UCSD-AML1 (cell line): ENCODE results near the gene TENM3.

Source experiments
- DNase-seq: peaks from one replicate; lab custom pipeline; 2025; ENCODE audit not compliant: unreplicated experiment; lab: John Stamatoyannopoulos, UW

TENM3 gene

GRCh38 chr4:182600093-182600492, 356.9 kb downstream of the TENM3 start:
- DNase-seq, result no peak

GRCh38 chr4:182600856-182601255, 357.7 kb downstream of the TENM3 start:
- no peak for DNase-seq

DNA sequence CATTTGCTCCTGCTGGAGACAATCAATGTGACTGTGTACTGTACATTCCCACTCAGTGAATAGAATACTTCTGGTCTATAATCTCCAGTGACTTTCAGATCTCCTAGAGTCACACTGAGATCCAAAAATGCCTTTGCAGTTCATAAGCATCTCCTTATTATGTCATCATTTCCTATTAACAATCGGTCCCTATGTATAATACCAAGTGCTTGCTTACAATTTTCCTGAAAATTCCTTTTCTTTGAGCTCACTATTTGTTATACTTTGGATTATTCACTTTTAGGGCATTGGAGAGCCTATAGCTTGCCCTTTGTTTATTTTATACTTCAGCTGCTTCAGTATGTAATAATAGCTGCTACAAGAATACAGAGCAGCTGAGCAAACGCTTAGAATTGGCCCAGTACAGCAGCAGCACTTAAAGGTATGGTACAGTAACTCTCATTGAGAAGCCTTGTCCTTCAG, 361.0 kb downstream of the TENM3 start:
- no peak for DNase-seq

DNA sequence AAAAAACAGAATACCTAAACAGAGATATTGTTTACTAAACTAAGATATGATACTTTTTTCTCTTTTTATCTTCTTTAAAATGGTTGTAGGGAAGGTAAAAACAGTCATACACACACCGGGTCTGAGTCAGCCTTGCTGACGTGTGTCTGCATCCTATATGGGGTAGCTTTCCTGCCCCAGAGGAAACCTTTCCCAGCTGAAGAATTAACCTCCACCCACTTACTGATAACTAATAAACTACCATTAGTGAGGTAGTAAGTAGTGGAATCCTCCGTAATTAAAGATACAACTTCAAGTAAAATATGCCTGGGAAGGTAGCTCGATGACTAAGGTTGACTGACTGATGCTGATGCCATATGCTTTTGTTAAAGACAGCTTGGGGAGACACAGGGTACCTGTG, 361.8 kb downstream of the TENM3 start:
- no peak for DNase-seq

DNA sequence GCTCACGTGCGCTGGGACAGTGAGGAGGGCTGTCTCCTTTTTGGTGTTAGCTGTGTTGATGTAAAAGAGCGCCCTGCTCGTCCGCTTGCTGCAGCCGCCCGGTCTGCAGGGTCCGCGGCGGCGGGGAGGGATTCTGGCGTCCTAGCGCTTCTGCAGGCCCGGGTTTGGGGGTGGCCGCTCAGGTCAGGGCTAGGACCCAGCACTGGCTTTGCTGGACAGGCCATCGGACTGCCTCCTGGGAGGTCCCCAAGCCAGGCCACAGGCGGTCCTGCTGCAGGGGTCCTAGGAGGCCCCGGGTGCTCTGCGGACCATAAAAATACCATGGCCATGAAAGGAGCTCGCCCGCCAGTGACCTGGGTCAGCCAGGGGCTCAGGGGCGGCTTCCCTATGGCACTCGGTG, 365.3 kb downstream of the TENM3 start:
- DNase-seq, result no peak

GRCh38 chr4:182616476-182616875, 373.3 kb downstream of the TENM3 start:
- DNase-seq, result no peak

GRCh38 chr4:182619660-182620059, 376.5 kb downstream of the TENM3 start:
- no peak for DNase-seq

DNA sequence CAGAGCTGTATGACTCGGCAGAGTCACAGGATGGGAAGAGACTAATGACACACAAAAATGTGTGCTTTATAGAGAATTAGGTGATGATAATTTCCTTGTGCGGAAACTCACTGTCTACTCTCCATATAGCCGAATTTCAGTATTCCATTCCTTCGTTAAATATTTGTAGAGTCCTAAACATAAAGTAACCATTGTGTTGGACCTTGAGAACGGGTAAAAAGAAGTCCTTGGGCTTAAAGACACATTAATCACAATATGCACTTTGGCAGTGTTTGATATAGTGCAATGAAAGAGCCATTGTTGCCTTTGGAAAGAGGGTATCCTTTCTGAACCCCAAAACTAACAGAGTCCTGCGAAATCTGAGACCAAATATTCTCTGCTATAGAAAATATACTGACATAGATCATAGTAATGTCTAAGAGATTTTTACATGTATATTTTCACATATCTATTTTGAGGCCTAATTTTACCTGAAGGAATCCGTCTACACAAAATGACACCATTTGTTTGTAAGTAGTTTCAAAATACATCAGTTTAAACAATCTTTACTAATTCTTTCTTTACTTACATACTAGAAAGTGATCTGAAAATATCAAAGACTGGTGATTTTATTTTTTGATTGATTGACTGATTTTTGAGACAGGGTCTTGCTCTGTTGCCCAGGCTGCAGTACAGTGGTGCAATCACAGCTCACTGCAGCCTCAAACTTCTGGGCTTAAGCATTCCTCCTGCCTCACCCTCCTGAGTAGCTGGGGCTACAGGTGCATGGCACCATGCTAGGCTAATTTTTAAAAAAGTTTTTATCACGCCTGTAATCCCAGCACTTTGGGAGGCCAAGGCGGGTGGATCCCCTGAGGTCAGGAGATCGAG, 377.1 kb downstream of the TENM3 start:
- DNase-seq, result no peak

GRCh38 chr4:182624281-182624680, 381.1 kb downstream of the TENM3 start:
- DNase-seq, result no peak

DNA sequence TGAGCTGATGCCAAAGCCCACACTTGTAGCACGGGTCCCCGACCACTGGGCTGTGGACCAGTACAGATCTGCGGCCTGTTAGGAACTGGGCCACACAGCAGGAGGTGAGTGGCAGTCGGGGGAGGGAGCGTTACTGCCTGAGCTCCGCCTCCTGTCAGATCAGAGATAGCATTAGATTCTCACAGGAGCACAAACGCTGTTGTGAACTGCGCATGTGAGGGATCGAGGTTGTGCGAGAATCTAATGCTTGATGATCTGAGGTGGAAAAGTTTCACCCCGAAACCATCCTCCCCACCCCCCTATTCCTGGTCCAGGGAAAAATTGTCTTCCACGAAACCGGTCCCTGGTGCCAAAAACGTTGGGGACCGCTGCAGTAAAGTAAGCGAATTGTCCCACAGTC, 382.0 kb downstream of the TENM3 start:
- no peak for DNase-seq

- no peak for DNase-seq
These were observed 384.8 kb downstream of the TENM3 start for GRCh38 chr4:182627996-182628395.

GRCh38 chr4:182628544-182628943, 385.3 kb downstream of the TENM3 start:
- DNase-seq, result no peak

DNA sequence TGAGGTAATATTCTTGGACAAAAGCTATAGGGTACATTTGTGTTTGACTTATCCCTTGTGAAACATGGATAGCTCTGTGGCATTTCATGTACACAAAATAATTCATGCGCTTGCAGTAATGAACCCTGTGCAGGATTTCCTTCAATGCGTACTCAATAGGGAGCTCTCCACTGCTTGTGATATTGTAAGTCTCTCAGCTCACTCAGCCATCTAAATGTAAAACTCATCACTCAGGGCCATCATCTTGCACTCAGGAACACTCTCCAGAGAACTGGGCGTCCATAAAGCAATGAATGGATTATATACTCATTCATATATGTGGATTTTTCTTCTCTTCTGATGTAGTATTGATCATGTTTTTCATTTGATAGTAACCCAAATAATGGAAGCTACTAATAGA, 385.9 kb downstream of the TENM3 start:
- DNase-seq, result no peak

DNA sequence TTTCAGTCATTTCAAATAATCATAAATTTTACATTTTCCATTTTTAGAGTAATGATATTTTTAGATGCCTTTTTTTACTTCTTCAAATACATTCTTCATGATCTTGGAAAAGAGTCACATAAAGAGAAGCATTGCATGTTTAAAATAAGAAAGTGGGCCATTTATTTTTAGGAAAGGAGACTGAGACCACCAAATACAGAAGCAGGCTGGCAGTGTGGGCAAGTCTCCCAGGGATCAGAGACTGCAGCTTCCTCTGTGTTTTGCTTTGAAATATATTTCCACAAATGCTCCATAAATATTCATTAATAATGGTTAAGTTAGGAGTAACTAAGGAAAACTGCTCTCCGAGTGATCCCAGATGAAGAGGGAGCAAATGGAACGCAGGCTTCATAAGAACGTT, 397.3 kb downstream of the TENM3 start:
- DNase-seq, result no peak

- DNase-seq, result no peak
These were observed 397.7 kb downstream of the TENM3 start for GRCh38 chr4:182640932-182641331.

DNA sequence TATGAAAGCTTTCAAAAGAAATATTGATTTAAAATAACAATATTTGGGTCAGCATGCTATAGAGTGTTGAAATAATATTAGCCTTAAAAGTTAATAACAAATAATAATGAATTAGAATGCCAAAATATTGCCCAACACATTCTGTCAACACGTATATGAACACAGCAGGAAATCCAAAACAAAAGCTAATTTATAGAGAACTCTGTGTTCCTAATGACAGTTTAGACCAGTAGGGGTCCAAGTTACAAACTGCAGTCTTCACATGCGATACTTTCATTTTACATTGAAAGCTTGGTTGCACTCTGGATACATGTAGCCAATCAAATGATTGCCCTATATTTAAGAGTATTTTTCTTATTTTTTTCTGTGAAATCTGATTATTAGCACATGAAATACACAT, 399.6 kb downstream of the TENM3 start:
- DNase-seq, result no peak

DNA sequence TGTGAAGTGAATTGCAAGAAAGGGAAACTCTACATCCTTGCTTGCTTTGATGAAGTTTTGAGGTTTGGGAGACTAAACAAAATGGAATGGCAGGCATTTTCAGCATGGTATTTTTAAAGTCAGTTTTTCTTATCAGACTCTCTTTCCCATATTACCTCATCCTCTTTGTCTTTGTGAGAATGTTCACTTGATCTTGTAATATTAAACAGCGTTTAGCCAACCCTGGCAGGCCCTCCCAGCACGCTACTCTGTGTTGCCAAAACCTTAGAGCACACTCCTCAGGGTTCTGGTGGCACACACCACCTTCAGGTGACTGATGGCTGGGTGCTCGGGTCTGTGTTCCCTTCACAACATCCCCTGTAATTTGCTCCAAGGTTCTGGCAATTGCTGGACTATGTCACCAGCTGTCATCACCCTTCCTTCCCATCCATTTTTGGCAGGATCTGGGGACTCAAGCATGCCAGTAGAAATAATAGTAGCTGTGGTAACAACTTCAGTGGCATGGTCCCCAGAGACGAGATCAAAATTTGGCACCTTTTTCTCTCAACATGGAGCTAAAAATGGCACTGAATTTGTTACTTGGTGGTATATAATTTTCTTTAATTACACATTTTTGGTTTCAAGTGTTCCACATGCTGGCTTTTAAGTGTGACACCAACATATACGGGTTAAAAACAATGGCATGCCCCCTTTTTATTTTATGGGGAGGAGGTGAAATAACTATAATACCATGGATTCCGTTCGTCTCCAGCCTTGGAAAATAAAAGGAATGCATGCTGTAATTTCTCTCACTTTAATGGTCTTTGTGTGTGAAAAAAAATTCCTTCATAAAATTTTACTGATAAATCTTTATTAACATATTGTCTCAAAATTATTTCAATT, 400.8 kb downstream of the TENM3 start:
- DNase-seq, result no peak

GRCh38 chr4:182644683-182645050, 401.5 kb downstream of the TENM3 start:
- DNase-seq, result no peak

DNA sequence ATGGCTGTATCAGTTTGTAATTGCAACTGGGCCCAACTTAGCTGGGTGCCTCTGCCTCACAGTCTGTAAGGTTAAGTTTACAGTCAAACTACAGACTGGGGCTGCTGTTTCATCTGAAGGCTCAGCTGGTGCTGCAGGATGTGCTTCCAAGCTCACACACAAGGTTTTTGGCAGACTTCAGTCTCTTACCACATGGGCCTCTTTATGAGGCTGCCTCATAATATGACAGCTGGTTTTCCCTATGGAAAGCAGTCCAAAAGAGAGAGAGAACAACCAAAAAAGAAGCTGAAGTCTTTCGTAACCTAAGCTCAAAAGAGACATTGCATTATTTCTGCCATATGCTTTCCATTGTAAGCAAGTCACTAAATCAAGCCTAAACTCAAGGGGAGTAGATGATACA, 402.3 kb downstream of the TENM3 start:
- no peak for DNase-seq

DNA sequence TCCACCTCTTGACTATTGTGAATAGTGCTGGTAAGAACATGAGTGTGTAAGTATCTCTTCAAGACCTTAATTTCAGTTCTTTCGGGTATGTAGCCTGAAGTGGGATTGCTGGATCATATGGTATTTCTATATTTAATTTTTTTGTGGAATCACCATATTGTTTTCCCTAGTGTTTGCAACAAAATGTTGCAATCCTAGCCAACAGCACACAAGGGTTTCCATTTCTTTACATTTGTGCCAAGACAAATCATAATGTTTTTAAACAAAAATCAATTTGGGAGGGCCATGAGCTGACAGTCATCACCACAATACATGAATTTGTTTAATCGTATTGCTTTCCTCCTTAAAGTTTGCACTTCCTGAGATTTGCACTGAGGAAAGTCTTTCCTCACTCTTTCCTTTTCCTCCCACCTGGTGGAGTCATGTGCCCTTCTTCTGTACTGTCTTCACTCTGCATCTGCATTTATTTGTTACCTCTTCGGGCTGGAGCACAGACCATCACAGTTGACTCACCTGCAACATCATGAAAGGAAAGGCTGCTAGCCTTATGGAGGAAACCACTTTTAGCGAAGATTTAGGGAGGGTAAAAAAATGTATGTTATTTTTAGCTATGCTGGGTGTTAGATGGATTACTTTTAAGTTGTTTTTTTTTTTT, 404.6 kb downstream of the TENM3 start:
- no peak for DNase-seq

- DNase-seq, result no peak
These were observed 405.6 kb downstream of the TENM3 start for GRCh38 chr4:182648766-182649165.
